Measurements from ENCODE around the gene MAPK8IP2.

Gene MAPK8IP2

GRCh38 chr22:50625131-50625567, 24.6 kb downstream of the MAPK8IP2 start:
- DNase-seq, result no peak
- no peak overlapping the region for H3K27ac ChIP-seq (ENCODE audit: insufficient read depth, low read length, poor library complexity, severe bottlenecking)

GRCh38 chr22:50625568-50626313, 25.1 kb downstream of the MAPK8IP2 start:
- H3K27me3 ChIP-seq (replicated peaks; ENCODE audit: control insufficient read depth, insufficient read depth, low read length, poor library complexity, severe bottlenecking), result no peaks in the 10 kb centered on the region
- H3K4me3 ChIP-seq (ENCODE audit: insufficient read depth, low read depth, low read length, poor library complexity, severe bottlenecking), result no peak overlapping the region
- no peaks in the 10 kb centered on the region for H3K9me3 ChIP-seq (ENCODE audit: control insufficient read depth, low read length)
- H3K36me3 ChIP-seq (ENCODE audit: control insufficient read depth, insufficient read depth, low read length), result peaks cover 18% of the 10 kb centered on the region
- H3K27ac ChIP-seq (ENCODE audit: insufficient read depth, low read length, poor library complexity, severe bottlenecking), result no peak overlapping the region
- H3K4me1 ChIP-seq (ENCODE audit: control insufficient read depth, insufficient read depth, low read length, poor library complexity, severe bottlenecking), result peaks cover 34% of the 10 kb centered on the region
- no peak for DNase-seq

More at GRCh38 chr22:50625131-50625567, 24.6 kb downstream of the MAPK8IP2 start:
- peaks cover 18% of the 10 kb centered on the region for H3K36me3 ChIP-seq (ENCODE audit: control insufficient read depth, insufficient read depth, low read length)
- H3K9me3 ChIP-seq (ENCODE audit: control insufficient read depth, low read length), result no peaks in the 10 kb centered on the region
- H3K27me3 ChIP-seq (replicated peaks; ENCODE audit: control insufficient read depth, insufficient read depth, low read length, poor library complexity, severe bottlenecking), result no peaks in the 10 kb centered on the region
- H3K4me1 ChIP-seq (ENCODE audit: control insufficient read depth, insufficient read depth, low read length, poor library complexity, severe bottlenecking), result peaks cover 34% of the 10 kb centered on the region
- no peak overlapping the region for H3K4me3 ChIP-seq (ENCODE audit: insufficient read depth, low read depth, low read length, poor library complexity, severe bottlenecking)

GRCh38 chr22:50626314-50626849, 25.8 kb downstream of the MAPK8IP2 start:
- Histone ChIP-seq H3K36me3 (ENCODE audit: control insufficient read depth, insufficient read depth, low read length) (peaks cover 18% of the 10 kb centered on the region), H3K4me1 (ENCODE audit: control insufficient read depth, insufficient read depth, low read length, poor library complexity, severe bottlenecking) (peaks cover 31% of the 10 kb centered on the region), H3K4me3 (ENCODE audit: insufficient read depth, low read depth, low read length, poor library complexity, severe bottlenecking) (no peak overlapping the region), H3K27me3 (replicated peaks; ENCODE audit: control insufficient read depth, insufficient read depth, low read length, poor library complexity, severe bottlenecking) (no peaks in the 10 kb centered on the region), H3K27ac (ENCODE audit: insufficient read depth, low read length, poor library complexity, severe bottlenecking) (peak overlapping the region; percentile 48), H3K9me3 (ENCODE audit: control insufficient read depth, low read length) (no peaks in the 10 kb centered on the region)
- DNase-seq, result no peak

GRCh38 chr22:50626850-50627641, 26.5 kb downstream of the MAPK8IP2 start:
- peak overlapping the region; percentile 86 for H3K27ac ChIP-seq (ENCODE audit: insufficient read depth, low read length, poor library complexity, severe bottlenecking)

GRCh38 chr22:50627642-50628542, 27.3 kb downstream of the MAPK8IP2 start, which contains the start of gene ARSA:
ARSA (minus strand) TSS chr22:50628152; CDS start chr22:50627779, 373 bp downstream.
- peak within 1 kb of the TSS; percentile 86 for H3K27ac ChIP-seq (ENCODE audit: insufficient read depth, low read length, poor library complexity, severe bottlenecking)
- no peaks in the 10 kb centered on the region for H3K9me3 ChIP-seq (ENCODE audit: control insufficient read depth, low read length)
- H3K4me3 ChIP-seq (ENCODE audit: insufficient read depth, low read depth, low read length, poor library complexity, severe bottlenecking), result peak within 1 kb of the TSS; percentile 84
- H3K27me3 ChIP-seq (replicated peaks; ENCODE audit: control insufficient read depth, insufficient read depth, low read length, poor library complexity, severe bottlenecking), result no peaks in the 10 kb centered on the region
- peaks cover 18% of the 10 kb centered on the region for H3K36me3 ChIP-seq (ENCODE audit: control insufficient read depth, insufficient read depth, low read length)
- H3K4me1 ChIP-seq (ENCODE audit: control insufficient read depth, insufficient read depth, low read length, poor library complexity, severe bottlenecking), result peaks cover 16% of the 10 kb centered on the region
- peak; percentile 71 to 74 (median 72) for DNase-seq

More at GRCh38 chr22:50626850-50627641, 26.5 kb downstream of the MAPK8IP2 start:
- peaks cover 18% of the 10 kb centered on the region for H3K36me3 ChIP-seq (ENCODE audit: control insufficient read depth, insufficient read depth, low read length)
- peaks cover 24% of the 10 kb centered on the region for H3K4me1 ChIP-seq (ENCODE audit: control insufficient read depth, insufficient read depth, low read length, poor library complexity, severe bottlenecking)
- no peaks in the 10 kb centered on the region for H3K9me3 ChIP-seq (ENCODE audit: control insufficient read depth, low read length)
- H3K4me3 ChIP-seq (ENCODE audit: insufficient read depth, low read depth, low read length, poor library complexity, severe bottlenecking), result peak overlapping the region; percentile 84
- no peaks in the 10 kb centered on the region for H3K27me3 ChIP-seq (replicated peaks; ENCODE audit: control insufficient read depth, insufficient read depth, low read length, poor library complexity, severe bottlenecking)
- DNase-seq, result no peak

- Histone ChIP-seq H3K27me3 (replicated peaks; ENCODE audit: control insufficient read depth, insufficient read depth, low read length, poor library complexity, severe bottlenecking) (no peaks in the 10 kb centered on the region), H3K4me1 (ENCODE audit: control insufficient read depth, insufficient read depth, low read length, poor library complexity, severe bottlenecking) (peaks cover 13% of the 10 kb centered on the region), H3K4me3 (ENCODE audit: insufficient read depth, low read depth, low read length, poor library complexity, severe bottlenecking) (peak overlapping the region; percentile 67), H3K27ac (ENCODE audit: insufficient read depth, low read length, poor library complexity, severe bottlenecking) (peak overlapping the region; percentile 70), H3K36me3 (ENCODE audit: control insufficient read depth, insufficient read depth, low read length) (peaks cover 18% of the 10 kb centered on the region), H3K9me3 (ENCODE audit: control insufficient read depth, low read length) (no peaks in the 10 kb centered on the region)
- no peak for DNase-seq
These were observed 28.0 kb downstream of the MAPK8IP2 start for GRCh38 chr22:50628543-50629134.

- Histone ChIP-seq H3K36me3 (ENCODE audit: control insufficient read depth, insufficient read depth, low read length) (peaks cover 11% of the 10 kb centered on the region), H3K4me1 (ENCODE audit: control insufficient read depth, insufficient read depth, low read length, poor library complexity, severe bottlenecking) (peaks cover 13% of the 10 kb centered on the region), H3K27ac (ENCODE audit: insufficient read depth, low read length, poor library complexity, severe bottlenecking) (no peak overlapping the region), H3K9me3 (ENCODE audit: control insufficient read depth, low read length) (no peaks in the 10 kb centered on the region), H3K27me3 (replicated peaks; ENCODE audit: control insufficient read depth, insufficient read depth, low read length, poor library complexity, severe bottlenecking) (no peaks in the 10 kb centered on the region), H3K4me3 (ENCODE audit: insufficient read depth, low read depth, low read length, poor library complexity, severe bottlenecking) (no peak overlapping the region)
- no peak for DNase-seq
These were observed 29.8 kb downstream of the MAPK8IP2 start for GRCh38 chr22:50630376-50630775.

GRCh38 chr22:50633086-50633485, 32.5 kb downstream of the MAPK8IP2 start:
- no peak for DNase-seq
- no peaks in the 10 kb centered on the region for H3K36me3 ChIP-seq (ENCODE audit: control insufficient read depth, insufficient read depth, low read length)
- H3K27ac ChIP-seq (ENCODE audit: insufficient read depth, low read length, poor library complexity, severe bottlenecking), result no peak overlapping the region

GRCh38 chr22:50633771-50634170, 33.2 kb downstream of the MAPK8IP2 start:
- DNase-seq, result no peak
- Histone ChIP-seq H3K36me3 (ENCODE audit: control insufficient read depth, insufficient read depth, low read length) (no peaks in the 10 kb centered on the region), H3K27me3 (replicated peaks; ENCODE audit: control insufficient read depth, insufficient read depth, low read length, poor library complexity, severe bottlenecking) (no peaks in the 10 kb centered on the region), H3K27ac (ENCODE audit: insufficient read depth, low read length, poor library complexity, severe bottlenecking) (no peak overlapping the region), H3K4me3 (ENCODE audit: insufficient read depth, low read depth, low read length, poor library complexity, severe bottlenecking) (no peak overlapping the region), H3K9me3 (ENCODE audit: control insufficient read depth, low read length) (no peaks in the 10 kb centered on the region), H3K4me1 (ENCODE audit: control insufficient read depth, insufficient read depth, low read length, poor library complexity, severe bottlenecking) (peaks cover 3% of the 10 kb centered on the region)

More at GRCh38 chr22:50633086-50633485, 32.5 kb downstream of the MAPK8IP2 start:
- Histone ChIP-seq H3K27me3 (replicated peaks; ENCODE audit: control insufficient read depth, insufficient read depth, low read length, poor library complexity, severe bottlenecking) (no peaks in the 10 kb centered on the region), H3K4me3 (ENCODE audit: insufficient read depth, low read depth, low read length, poor library complexity, severe bottlenecking) (no peak overlapping the region), H3K9me3 (ENCODE audit: control insufficient read depth, low read length) (no peaks in the 10 kb centered on the region), H3K4me1 (ENCODE audit: control insufficient read depth, insufficient read depth, low read length, poor library complexity, severe bottlenecking) (peaks cover 7% of the 10 kb centered on the region)
